PC-3 (cell line): ENCODE measurements around the gene RNF167. TPM values are rescaled to one million over a fixed set of nuclear protein-coding genes. Genes with fewer than 3 reads are reported as not detected.

Experiments used
- ATAC-seq: fragments of 200-7000 bp; cut with Tn5 transposase; 2 replicates; pipeline ENCODE4 v1.9.1; 2020; ENCODE audit warnings: mild to moderate bottlenecking, moderate library complexity
- BruUV-seq: library from RNA; stranded (reverse); fragments of 400-500 nt; replicated peaks from 2 replicates; lab custom pipeline; 2021; lab: Mats Ljungman, UMichigan
- CTCF ChIA-PET: fragments of 300-600 bp; sonication (Branson Sonifier 250); formaldehyde crosslinking; loops from one replicate; lab custom pipeline; 2022; ENCODE audit warnings: antibody characterized with exemption; lab: Charles Lee
- POLR2A ChIA-PET: fragments of 300-600 bp; sonication (Branson Sonifier 250); formaldehyde crosslinking; loops from one replicate; lab custom pipeline; 2022; ENCODE audit warnings: antibody characterized with exemption; ENCODE audit not compliant: unreplicated experiment; lab: Charles Lee
- DNase-seq: peaks from one replicate; pipeline ENCODE4 v3.0.0-alpha.2; 2015
- H2AFZ ChIP-seq: fragments of 300-600 bp; sonication (generic); 2 replicates; pipeline ENCODE4 v1.6.0; 2016; ENCODE audit warnings: antibody characterized with exemption, low read length
- H3F3A ChIP-seq: fragments of 300-600 bp; sonication (generic); one replicate; pipeline ENCODE4 v1.6.0; 2017; ENCODE audit warnings: antibody characterized with exemption, low read length, control low read depth, mild to moderate bottlenecking; ENCODE audit not compliant: unreplicated experiment
- H3K27ac ChIP-seq: fragments of 300-600 bp; sonication (generic); 2 replicates; pipeline ENCODE4 v1.5.1; 2016; ENCODE audit warnings: mild to moderate bottlenecking, low read length
- H3K27me3 ChIP-seq: fragments of 300-600 bp; sonication (generic); 2 replicates; pipeline ENCODE4 v1.6.1; 2016; ENCODE audit warnings: low read length, mixed read lengths
- H3K36me3 ChIP-seq: fragments of 300-600 bp; sonication (generic); 2 replicates; pipeline ENCODE4 v1.6.1; 2016; ENCODE audit warnings: low read depth, mixed run types, low read length, mixed read lengths
- H3K4me1 ChIP-seq: fragments of 300-600 bp; sonication (generic); 2 replicates; pipeline ENCODE4 v1.5.1; 2016; ENCODE audit warnings: low read length; ENCODE audit not compliant: insufficient read depth
- H3K4me2 ChIP-seq: fragments of 300-600 bp; sonication (generic); 2 replicates; pipeline ENCODE4 v1.6.0; 2016; ENCODE audit warnings: low read length
- H3K4me3 ChIP-seq: fragments of 300-600 bp; sonication (generic); 2 replicates; pipeline ENCODE4 v1.5.1; 2016; ENCODE audit warnings: mild to moderate bottlenecking, low read length, mixed read lengths
- H3K79me2 ChIP-seq: fragments of 300-600 bp; sonication (generic); 2 replicates; pipeline ENCODE4 v1.6.1; 2017; ENCODE audit warnings: low read length, mixed read lengths
- H3K9ac ChIP-seq: fragments of 300-600 bp; sonication (generic); 2 replicates; pipeline ENCODE4 v1.6.0; 2016; ENCODE audit warnings: mild to moderate bottlenecking, low read length
- H3K9me2 ChIP-seq: fragments of 300-600 bp; sonication (generic); replicated peaks from 2 replicates; pipeline ENCODE4 v1.6.1; 2016; ENCODE audit warnings: mixed run types, low read length, mixed read lengths
- H3K9me3 ChIP-seq: fragments of 300-600 bp; sonication (generic); 2 replicates; pipeline ENCODE4 v1.6.1; 2016; ENCODE audit warnings: low read length, mixed read lengths
- H4K20me1 ChIP-seq: fragments of 300-600 bp; sonication (generic); 2 replicates; pipeline ENCODE4 v1.6.1; 2016; ENCODE audit warnings: low read length, mixed read lengths
- EZH2 ChIP-seq: fragments of 300-600 bp; sonication (generic); IDR thresholded peaks from one replicate; pipeline ENCODE4 v1.6.1; 2017; ENCODE audit warnings: antibody characterized with exemption, mild to moderate bottlenecking, low read length; ENCODE audit not compliant: unreplicated experiment
- EZH2phosphoT487 ChIP-seq: fragments of 300-600 bp; sonication (generic); IDR thresholded peaks from 2 replicates; pipeline ENCODE4 v1.6.1; 2018; ENCODE audit warnings: mild to moderate bottlenecking, antibody characterized with exemption, low read length, borderline replicate concordance
- intact Hi-C: fragments of 100-400 bp; cut with micrococcal nuclease; formaldehyde crosslinking; loops from 2 replicates; pipeline ENCODE4 v1.9.0; 2023
- total RNA-seq: library from RNA; depleted of rRNA; stranded (reverse); fragments of >200 nt; gene quantifications from 2 replicates; pipeline ENCODE4 v1.2.3, GENCODE V29; 2014
- TF ChIP-seq, protein P1 (sequence below): fragments of 300-600 bp; sonication (generic); conservative IDR thresholded peaks from 2 replicates; pipeline ENCODE4 v1.5.1; 2017; ENCODE audit warnings: antibody characterized with exemption, low read depth, mild to moderate bottlenecking, low read length

The RNF167 gene
- total RNA-seq, 1 experiment from 2014 or later, result 43.1 TPM

DNA sequence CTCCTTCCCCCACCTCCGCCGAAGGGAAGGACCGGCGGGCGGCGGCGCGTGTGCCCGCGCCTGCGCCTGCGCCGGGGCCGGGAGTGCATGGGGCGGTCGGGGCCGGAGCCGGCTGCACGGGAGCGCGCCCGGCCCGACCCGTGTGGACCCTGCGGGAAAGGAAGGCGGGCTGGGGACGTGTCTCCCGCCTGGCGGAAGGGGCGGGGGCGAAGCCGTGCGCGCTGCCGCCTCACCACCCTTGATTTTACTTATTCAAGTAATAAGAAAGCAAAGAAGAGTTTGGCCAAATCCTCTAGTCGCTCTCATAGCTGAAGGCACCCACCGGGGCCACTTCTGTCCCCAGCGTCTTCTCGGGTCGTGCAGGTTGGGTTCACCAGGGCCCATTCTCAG is 8.9 kb downstream of the RNF167 start:
- Histone ChIP-seq H3K4me2 (peak overlapping the region; percentile 98), H3K9me2 (no peaks in the 10 kb centered on the region), H3K27ac (peak overlapping the region; percentile 85), H3K36me3 (peaks cover 23% of the 10 kb centered on the region), H3K9me3 (no peaks in the 10 kb centered on the region), H2AFZ (peak overlapping the region; percentile 84), H3K79me2 (peaks cover 47% of the 10 kb centered on the region), H3K27me3 (no peaks in the 10 kb centered on the region), H4K20me1 (peaks cover 26% of the 10 kb centered on the region), H3F3A (no peaks in the 10 kb centered on the region), H3K4me1 (peaks cover 30% of the 10 kb centered on the region), H3K9ac (peak overlapping the region; percentile 93), H3K4me3 (peak overlapping the region; percentile 90)
- BruUV-seq, result no TSS peak
- POLR2A ChIA-PET, result interaction anchor here (0.7 to 1.1 kb wide), 3 partner anchors 9 to 21 kb away, joined by 3 to 4 read pairs (median 3); partner anchors contain the start of genes SLC25A11 and SPAG7
- CTCF ChIA-PET, result no interaction called here
- peak; percentile 89 for TF ChIP-seq EZH2phosphoT487
- TF ChIP-seq EZH2, result no peak
- intact Hi-C loops, result loop anchor here (1.0 kb wide), 1 partner anchor 18 kb away; the partner anchor contains the start of gene SPAG7
- DNase-seq (peak; percentile 85), ATAC-seq (peak; percentile 55)

DNA sequence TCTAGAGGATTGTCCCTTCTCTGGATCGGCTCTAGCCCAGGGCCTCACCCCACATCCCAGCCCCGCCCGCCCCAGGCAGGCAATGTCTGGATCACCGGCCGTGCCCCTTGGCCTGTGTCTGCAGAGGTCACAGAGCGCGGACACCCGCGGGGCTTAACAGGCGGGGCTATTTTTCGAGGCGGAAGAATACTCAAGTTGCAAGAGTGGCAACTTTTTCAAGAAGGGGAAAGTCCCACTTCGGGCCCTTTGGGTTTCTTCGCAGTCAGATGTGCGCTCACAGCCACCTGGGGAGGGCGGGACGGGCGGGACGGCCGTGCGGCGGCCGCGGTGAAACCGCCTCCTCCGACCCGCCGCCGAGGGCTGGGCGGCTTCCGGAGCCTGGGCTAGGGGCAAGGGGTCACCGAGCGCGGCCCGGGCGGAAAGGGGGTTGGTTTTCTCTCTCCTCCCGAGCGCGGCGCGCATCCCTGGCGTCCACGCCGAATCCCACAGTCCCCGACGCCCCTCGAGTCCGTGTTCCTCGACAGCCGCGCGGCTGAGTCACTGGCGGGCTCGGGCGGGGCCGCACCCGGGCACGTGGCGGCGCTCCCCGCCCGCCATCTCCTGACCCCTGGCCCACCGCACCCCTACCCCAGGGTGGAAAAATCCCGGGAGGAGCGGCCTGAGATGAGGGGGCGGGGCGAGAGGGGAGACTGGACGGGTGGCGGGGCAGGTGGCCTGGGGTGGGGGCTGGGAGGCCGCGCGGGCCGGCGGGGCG is 9.4 kb downstream of the RNF167 start:
- Histone ChIP-seq H4K20me1 (peaks cover 22% of the 10 kb centered on the region), H3K4me2 (peak overlapping the region; percentile 98), H3K27me3 (no peaks in the 10 kb centered on the region), H3K36me3 (peaks cover 19% of the 10 kb centered on the region), H3K79me2 (peaks cover 41% of the 10 kb centered on the region), H2AFZ (peak overlapping the region; percentile 72), H3K9me3 (no peaks in the 10 kb centered on the region), H3K4me1 (peaks cover 27% of the 10 kb centered on the region), H3F3A (no peaks in the 10 kb centered on the region), H3K27ac (peak overlapping the region; percentile 85), H3K4me3 (peak overlapping the region; percentile 90), H3K9me2 (no peaks in the 10 kb centered on the region), H3K9ac (peak overlapping the region; percentile 93)
- CTCF ChIA-PET, result no interaction called here
- POLR2A ChIA-PET, result interaction anchor here (0.7 to 1.1 kb wide), 2 partner anchors 10 to 20 kb away, joined by 3 to 4 read pairs; partner anchors contain the start of gene SLC25A11
- no TSS peak for BruUV-seq
- intact Hi-C loops, result loop anchor here (1.0 kb wide), 1 partner anchor 18 kb away; the partner anchor contains the start of gene SPAG7
- TF ChIP-seq EZH2phosphoT487 (peak; percentile 78), EZH2 (no peak)
- TF ChIP-seq, protein P1, sequence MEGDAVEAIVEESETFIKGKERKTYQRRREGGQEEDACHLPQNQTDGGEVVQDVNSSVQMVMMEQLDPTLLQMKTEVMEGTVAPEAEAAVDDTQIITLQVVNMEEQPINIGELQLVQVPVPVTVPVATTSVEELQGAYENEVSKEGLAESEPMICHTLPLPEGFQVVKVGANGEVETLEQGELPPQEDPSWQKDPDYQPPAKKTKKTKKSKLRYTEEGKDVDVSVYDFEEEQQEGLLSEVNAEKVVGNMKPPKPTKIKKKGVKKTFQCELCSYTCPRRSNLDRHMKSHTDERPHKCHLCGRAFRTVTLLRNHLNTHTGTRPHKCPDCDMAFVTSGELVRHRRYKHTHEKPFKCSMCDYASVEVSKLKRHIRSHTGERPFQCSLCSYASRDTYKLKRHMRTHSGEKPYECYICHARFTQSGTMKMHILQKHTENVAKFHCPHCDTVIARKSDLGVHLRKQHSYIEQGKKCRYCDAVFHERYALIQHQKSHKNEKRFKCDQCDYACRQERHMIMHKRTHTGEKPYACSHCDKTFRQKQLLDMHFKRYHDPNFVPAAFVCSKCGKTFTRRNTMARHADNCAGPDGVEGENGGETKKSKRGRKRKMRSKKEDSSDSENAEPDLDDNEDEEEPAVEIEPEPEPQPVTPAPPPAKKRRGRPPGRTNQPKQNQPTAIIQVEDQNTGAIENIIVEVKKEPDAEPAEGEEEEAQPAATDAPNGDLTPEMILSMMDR, result no peak
- DNase-seq (peak; percentile 74), ATAC-seq (peak; percentile 17)

DNA sequence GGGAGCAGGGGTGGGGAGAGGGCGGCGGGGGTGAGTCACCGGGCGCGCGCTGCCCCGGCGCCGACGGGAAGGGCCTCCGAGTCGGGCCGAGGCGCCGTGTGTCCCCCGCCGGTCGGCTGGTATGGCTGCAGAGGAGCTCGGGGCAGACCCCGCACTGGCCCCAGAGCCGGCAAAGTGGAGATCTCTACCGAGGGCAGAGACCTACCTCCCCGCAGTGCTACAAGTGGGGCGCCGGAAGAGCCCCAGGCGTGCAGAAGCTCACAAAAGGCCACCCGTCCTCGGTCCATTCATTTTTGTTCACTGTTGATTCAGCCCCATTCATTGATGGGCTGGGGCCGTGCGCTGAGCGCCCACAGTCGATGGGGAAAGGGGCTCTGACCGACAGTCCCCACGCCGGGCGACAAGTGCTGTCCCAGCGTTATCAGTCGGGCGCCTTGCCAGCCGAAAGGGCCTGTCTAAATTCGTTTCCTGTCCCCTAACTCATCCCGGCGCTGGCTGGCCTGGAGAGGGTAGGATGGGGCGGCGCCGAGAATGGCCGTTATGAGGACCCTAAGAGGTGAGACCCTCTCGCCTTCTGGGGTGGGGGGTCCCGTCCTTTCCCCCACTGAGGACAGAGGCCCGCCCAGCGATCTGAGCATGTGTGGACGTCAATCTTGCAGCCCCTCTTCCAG is 10.1 kb downstream of the RNF167 start:
- ChIA-PET CTCF (interaction anchor here (0.6 kb wide), 1 partner anchor 11 kb away, joined by 3 read pairs; the partner anchor contains the start of gene SLC25A11), POLR2A (interaction anchor here (0.7 kb wide), 1 partner anchor 17 kb away, joined by 5 read pairs; the partner anchor contains the start of gene SPAG7)
- ATAC-seq (peak; percentile 19; the same call in 1 of the 2 replicates), DNase-seq (peak; percentile 11)
- Histone ChIP-seq H2AFZ (peak overlapping the region; percentile 82), H3K4me2 (peak overlapping the region; percentile 93), H4K20me1 (peaks cover 16% of the 10 kb centered on the region), H3K36me3 (peaks cover 14% of the 10 kb centered on the region), H3K9ac (peak overlapping the region; percentile 64), H3K4me1 (peaks cover 20% of the 10 kb centered on the region), H3K4me3 (peak overlapping the region; percentile 74), H3K79me2 (peaks cover 34% of the 10 kb centered on the region), H3K27ac (peak overlapping the region; percentile 85), H3F3A (no peaks in the 10 kb centered on the region), H3K9me3 (no peaks in the 10 kb centered on the region), H3K9me2 (no peaks in the 10 kb centered on the region), H3K27me3 (no peaks in the 10 kb centered on the region)
- TF ChIP-seq EZH2phosphoT487 (no peak), EZH2 (no peak)
- TF ChIP-seq, protein P1, result no peak
- TSS peak; percentile 70 for BruUV-seq
- intact Hi-C loops, result no loop called here
